SK-N-SH (cell line): Measurements from ENCODE around the gene LRMDA. TPM values are rescaled to one million over a fixed set of nuclear protein-coding genes. Genes with fewer than 3 reads are reported as not detected.

ENCODE experiments used
- CTCF ChIA-PET: fragments of 300-600, 350-600 bp; formaldehyde crosslinking; extraction: SDS; loops from one replicate; lab custom pipeline; 2021; lab: Yijun Ruan, JAX
- POLR2A ChIA-PET: fragments of 350-600 bp; sonication (Branson Sonifier 250); formaldehyde crosslinking; extraction: SDS; loops from one replicate; lab custom pipeline; 2020; ENCODE audit warnings: antibody characterized with exemption, inconsistent platforms; lab: Yijun Ruan, JAX
- DNase-seq: peaks from one replicate; pipeline ENCODE4 v3.0.0; 2012
- H2AFZ ChIP-seq: fragments of 200-600 bp; sonication (generic); 2 replicates; pipeline ENCODE4 v1.8.1; 2016; ENCODE audit warnings: antibody characterized with exemption, mild to moderate bottlenecking, low read depth
- H3F3A ChIP-seq: fragments of 200-600 bp; sonication (generic); replicated peaks from 2 replicates; pipeline ENCODE3; 2016; ENCODE audit warnings: antibody characterized with exemption, mild to moderate bottlenecking; ENCODE audit not compliant: insufficient read depth
- H3K27ac ChIP-seq, 2 experiments: fragments of 200-500 bp in 1 of 2; fragments of 200-600 bp in 1 of 2; sonication (Bioruptor generic) in 1 of 2; sonication (generic), shearing (Covaris generic) in 1 of 2; 2 replicates each; pipeline versions ENCODE4 v1.5.1 to v1.6.1; 2014 to 2016; ENCODE audit warnings: low read depth in 2 of 2, inconsistent platforms in 1 of 2, low read length in 1 of 2, mild to moderate bottlenecking in 1 of 2, mixed read lengths in 1 of 2
- H3K27me3 ChIP-seq: fragments of 200-600 bp; sonication (generic), shearing (Covaris generic); 2 replicates; pipeline ENCODE4 v1.6.1; 2016; ENCODE audit warnings: mixed run types; ENCODE audit not compliant: insufficient read depth
- H3K36me3 ChIP-seq, 2 experiments: fragments of 200-500 bp in 1 of 2; fragments of 200-600 bp in 1 of 2; sonication (Bioruptor generic) in 1 of 2; sonication (generic) in 1 of 2; replicated peaks in 1 of 2; 2 replicates each; pipeline versions ENCODE3 to v1.5.1; 2014 to 2016; ENCODE audit warnings: low read length in 1 of 2, mild to moderate bottlenecking in 1 of 2; ENCODE audit not compliant: insufficient read depth in 2 of 2, control insufficient read depth in 1 of 2
- H3K4me1 ChIP-seq, 2 experiments: fragments of 200-500 bp in 1 of 2; fragments of 200-600 bp in 1 of 2; sonication (Bioruptor generic) in 1 of 2; sonication (generic), shearing (Covaris generic) in 1 of 2; 2 replicates each; pipeline versions ENCODE4 v1.5.1 to v1.6.1; 2014 to 2016; ENCODE audit warnings: low read depth in 1 of 2, low read length in 1 of 2, mixed run types in 1 of 2; ENCODE audit not compliant: insufficient read depth in 2 of 2, control insufficient read depth in 1 of 2
- H3K4me2 ChIP-seq: fragments of 200-600 bp; sonication (generic), shearing (Covaris generic); 2 replicates; pipeline ENCODE4 v1.6.1; 2017; ENCODE audit warnings: mixed run types
- H3K4me3 ChIP-seq, 2 experiments: fragments of 200-500 bp in 1 of 2; fragments of 200-600 bp in 1 of 2; sonication (Bioruptor generic) in 1 of 2; sonication (generic), shearing (Covaris generic) in 1 of 2; 2 replicates each; pipeline versions ENCODE4 v1.5.1 to v1.8.1; 2014 to 2016; ENCODE audit warnings: low read depth in 2 of 2, inconsistent platforms in 1 of 2, low read length in 1 of 2, mild to moderate bottlenecking in 1 of 2, mixed read lengths in 1 of 2, moderate library complexity in 1 of 2
- H3K79me2 ChIP-seq: fragments of 200-600 bp; sonication (generic); 2 replicates; pipeline ENCODE4 v1.8.1; 2017; ENCODE audit warnings: mild to moderate bottlenecking; ENCODE audit not compliant: insufficient read depth
- H3K9ac ChIP-seq: fragments of 200-600 bp; sonication (generic); 2 replicates; pipeline ENCODE4 v1.6.1; 2017; ENCODE audit warnings: mixed run types
- H3K9me2 ChIP-seq: fragments of 200-600 bp; sonication (generic); 2 replicates; pipeline ENCODE4 v1.6.1; 2017; ENCODE audit warnings: mixed run types
- H3K9me3 ChIP-seq: fragments of 200-600 bp; sonication (generic); 2 replicates; pipeline ENCODE4 v1.6.1; 2017; ENCODE audit warnings: mixed run types, mild to moderate bottlenecking, moderate library complexity
- H4K20me1 ChIP-seq: fragments of 200-600 bp; sonication (generic); 2 replicates; pipeline ENCODE4 v1.6.1; 2017; ENCODE audit warnings: mild to moderate bottlenecking, mixed run types; ENCODE audit not compliant: insufficient read depth
- ELF1 ChIP-seq: IDR thresholded peaks from 2 replicates; pipeline ENCODE4 v1.4.0; 2012
- EZH2phosphoT487 ChIP-seq: fragments of 200-600 bp; sonication (generic); IDR thresholded peaks from 2 replicates; pipeline ENCODE4 v1.6.1; 2017; ENCODE audit warnings: low read depth, mixed run types, mild to moderate bottlenecking, antibody characterized with exemption, moderate library complexity, borderline replicate concordance
- FOSL2 ChIP-seq: IDR thresholded peaks from 2 replicates; pipeline ENCODE4 v1.4.0; 2012; ENCODE audit warnings: low read depth, mild to moderate bottlenecking, moderate library complexity, borderline replicate concordance
- FOXJ3 ChIP-seq: sonication (generic); formaldehyde crosslinking; IDR thresholded peaks from 2 replicates; pipeline ENCODE4 v1.5.1; 2020; ENCODE audit warnings: mild to moderate bottlenecking, missing genetic modification reagents
- FOXM1 ChIP-seq: IDR thresholded peaks from 2 replicates; pipeline ENCODE4 v1.4.0; 2012; ENCODE audit warnings: low read depth, mild to moderate bottlenecking
- GABPA ChIP-seq: IDR thresholded peaks from 2 replicates; pipeline ENCODE4 v1.4.0; 2012; ENCODE audit warnings: low read depth, mild to moderate bottlenecking
- MEF2A ChIP-seq: IDR thresholded peaks from 2 replicates; pipeline ENCODE4 v1.4.0; 2012; ENCODE audit warnings: low read depth, borderline replicate concordance
- NRF1 ChIP-seq: IDR thresholded peaks from 2 replicates; pipeline ENCODE4 v1.6.1; 2012; ENCODE audit warnings: low read depth, mild to moderate bottlenecking, low read length
- POLR2AphosphoS5 ChIP-seq: IDR thresholded peaks from 2 replicates; pipeline ENCODE4 v1.6.1; 2012; ENCODE audit warnings: low read depth, low read length
- REST ChIP-seq: IDR thresholded peaks from 2 replicates; pipeline ENCODE4 v1.6.1; 2012; ENCODE audit warnings: mild to moderate bottlenecking, low read depth, low read length, moderate library complexity
- RXRA ChIP-seq: IDR thresholded peaks from 2 replicates; pipeline ENCODE4 v1.4.0; 2012; ENCODE audit warnings: low read depth, mild to moderate bottlenecking, borderline replicate concordance
- SIN3A ChIP-seq: IDR thresholded peaks from 2 replicates; pipeline ENCODE4 v1.6.1; 2012; ENCODE audit warnings: low read depth, mild to moderate bottlenecking, low read length, moderate library complexity, borderline replicate concordance
- TAF1 ChIP-seq: IDR thresholded peaks from 2 replicates; pipeline ENCODE4 v1.6.1; 2012; ENCODE audit warnings: low read depth, mild to moderate bottlenecking, low read length, moderate library complexity, borderline replicate concordance
- TCF12 ChIP-seq: IDR thresholded peaks from 2 replicates; pipeline ENCODE4 v1.4.0; 2012
- TEAD4 ChIP-seq: IDR thresholded peaks from 2 replicates; pipeline ENCODE4 v1.4.0; 2012; ENCODE audit warnings: mild to moderate bottlenecking, borderline replicate concordance; ENCODE audit not compliant: insufficient read depth
- YY1 ChIP-seq: IDR thresholded peaks from 2 replicates; pipeline ENCODE4 v1.4.0; 2012; ENCODE audit warnings: low read depth, mild to moderate bottlenecking
- WGBS: methylation state at CpG from one replicate; pipeline ENCODE4 v1.1.6; 2017; ENCODE audit warnings: low lambda C conversion rate; 5-methylcytosine and 5-hydroxymethylcytosine counted together
- polyA plus RNA-seq, 3 experiments: library from polyadenylated mRNA; depleted of rRNA; stranded (reverse); fragments of >200 nt; gene quantifications; 2 replicates each; pipeline ENCODE4 v1.2.3, GENCODE V29; 2012
- TF ChIP-seq, protein P1 (sequence below): fragments of 150-350 bp; IDR thresholded peaks from 2 replicates; pipeline ENCODE4 v1.6.1; 2016; ENCODE audit warnings: mild to moderate bottlenecking, low read depth, low read length
- TF ChIP-seq, protein P2 (sequence below): IDR thresholded peaks from 2 replicates; pipeline ENCODE4 v1.4.0; 2012; ENCODE audit warnings: low read depth
- TF ChIP-seq, protein P3 (sequence below): fragments of 150-350 bp; IDR thresholded peaks from 2 replicates; pipeline ENCODE4 v1.6.1; 2017; ENCODE audit warnings: antibody characterized with exemption, low read length, low read depth, borderline replicate concordance
- TF ChIP-seq, protein P4 (sequence below): IDR thresholded peaks from 2 replicates; pipeline ENCODE4; 2012

The LRMDA gene
- polyA plus RNA-seq, 1 of the 3 experiments (the other 2 are of a cell fraction): 0.95 TPM

DNA sequence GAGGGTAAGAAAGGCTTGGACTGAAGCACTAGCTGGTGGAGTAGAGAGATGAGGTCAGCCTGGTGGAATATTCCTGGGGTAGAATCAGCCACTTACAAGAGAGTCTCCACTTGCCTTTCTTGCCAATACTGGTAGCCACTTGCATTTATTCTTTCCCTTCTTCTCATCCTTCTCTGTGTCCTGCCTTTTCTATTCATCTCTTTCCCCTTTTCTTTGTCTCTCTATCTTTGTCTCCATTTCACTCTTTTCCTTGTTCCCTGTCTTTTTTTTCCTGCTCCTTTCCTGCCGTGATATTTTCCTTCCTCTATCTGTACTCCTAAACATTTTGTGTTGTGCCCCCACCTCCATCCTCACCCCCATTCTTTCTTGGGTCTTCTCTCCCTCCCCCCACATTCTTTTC, 214.3 kb downstream of the LRMDA start:
- no peak for DNase-seq
- H3K4me2 ChIP-seq: no peak overlapping the region
- no peak overlapping the region for H2AFZ ChIP-seq
- H3K79me2 ChIP-seq: no peaks in the 10 kb centered on the region
- no peak overlapping the region for H3K27ac ChIP-seq
- H3K9me2 ChIP-seq: no peaks in the 10 kb centered on the region
- H3K4me1 ChIP-seq: peaks cover 3 to 13% of the 10 kb centered on the region in 2 experiments; a peak in 2 of 4 replicates
- no peaks in the 10 kb centered on the region for H3F3A ChIP-seq
- no peak overlapping the region for H3K9ac ChIP-seq
- 86% methylated on average over 1 of the region's 1 CpG for WGBS
- H3K4me3 ChIP-seq: no peak overlapping the region
- POLR2A ChIA-PET: interaction anchor here (1.5 kb wide), 1 partner anchor 1325 kb away, joined by 3 read pairs; no protein-coding TSS in a partner anchor
- no peaks in the 10 kb centered on the region for H3K36me3 ChIP-seq
- H4K20me1 ChIP-seq: no peaks in the 10 kb centered on the region
- TF ChIP-seq, protein P1, sequence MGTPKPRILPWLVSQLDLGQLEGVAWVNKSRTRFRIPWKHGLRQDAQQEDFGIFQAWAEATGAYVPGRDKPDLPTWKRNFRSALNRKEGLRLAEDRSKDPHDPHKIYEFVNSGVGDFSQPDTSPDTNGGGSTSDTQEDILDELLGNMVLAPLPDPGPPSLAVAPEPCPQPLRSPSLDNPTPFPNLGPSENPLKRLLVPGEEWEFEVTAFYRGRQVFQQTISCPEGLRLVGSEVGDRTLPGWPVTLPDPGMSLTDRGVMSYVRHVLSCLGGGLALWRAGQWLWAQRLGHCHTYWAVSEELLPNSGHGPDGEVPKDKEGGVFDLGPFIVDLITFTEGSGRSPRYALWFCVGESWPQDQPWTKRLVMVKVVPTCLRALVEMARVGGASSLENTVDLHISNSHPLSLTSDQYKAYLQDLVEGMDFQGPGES: no peak
- TF ChIP-seq TAF1 (no peak), EZH2phosphoT487 (no peak), FOSL2 (no peak), YY1 (no peak), NRF1 (no peak)
- TF ChIP-seq, protein P2, sequence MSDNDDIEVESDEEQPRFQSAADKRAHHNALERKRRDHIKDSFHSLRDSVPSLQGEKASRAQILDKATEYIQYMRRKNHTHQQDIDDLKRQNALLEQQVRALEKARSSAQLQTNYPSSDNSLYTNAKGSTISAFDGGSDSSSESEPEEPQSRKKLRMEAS: no peak
- CTCF ChIA-PET: interaction anchor here (1.4 to 2.1 kb wide), 2 partner anchors 16 to 390 kb away, joined by 5 to 7 read pairs; no protein-coding TSS in a partner anchor
- no peaks in the 10 kb centered on the region for H3K27me3 ChIP-seq
- no peaks in the 10 kb centered on the region for H3K9me3 ChIP-seq

GRCh38 chr10:75646218-75646915, 214.9 kb downstream of the LRMDA start:
- TF ChIP-seq TCF12 (no peak), TEAD4 (no peak), TAF1 (no peak), ELF1 (no peak), POLR2AphosphoS5 (no peak), FOXJ3 (CRISPR knock-in tag) (no peak), FOXM1 (no peak), GABPA (no peak), MEF2A (no peak), SIN3A (no peak), REST (no peak), RXRA (no peak), FOSL2 (no peak)
- TF ChIP-seq, protein P2: no peak
- TF ChIP-seq, protein P3, sequence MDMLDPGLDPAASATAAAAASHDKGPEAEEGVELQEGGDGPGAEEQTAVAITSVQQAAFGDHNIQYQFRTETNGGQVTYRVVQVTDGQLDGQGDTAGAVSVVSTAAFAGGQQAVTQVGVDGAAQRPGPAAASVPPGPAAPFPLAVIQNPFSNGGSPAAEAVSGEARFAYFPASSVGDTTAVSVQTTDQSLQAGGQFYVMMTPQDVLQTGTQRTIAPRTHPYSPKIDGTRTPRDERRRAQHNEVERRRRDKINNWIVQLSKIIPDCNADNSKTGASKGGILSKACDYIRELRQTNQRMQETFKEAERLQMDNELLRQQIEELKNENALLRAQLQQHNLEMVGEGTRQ: no peak
- TF ChIP-seq, protein P4, sequence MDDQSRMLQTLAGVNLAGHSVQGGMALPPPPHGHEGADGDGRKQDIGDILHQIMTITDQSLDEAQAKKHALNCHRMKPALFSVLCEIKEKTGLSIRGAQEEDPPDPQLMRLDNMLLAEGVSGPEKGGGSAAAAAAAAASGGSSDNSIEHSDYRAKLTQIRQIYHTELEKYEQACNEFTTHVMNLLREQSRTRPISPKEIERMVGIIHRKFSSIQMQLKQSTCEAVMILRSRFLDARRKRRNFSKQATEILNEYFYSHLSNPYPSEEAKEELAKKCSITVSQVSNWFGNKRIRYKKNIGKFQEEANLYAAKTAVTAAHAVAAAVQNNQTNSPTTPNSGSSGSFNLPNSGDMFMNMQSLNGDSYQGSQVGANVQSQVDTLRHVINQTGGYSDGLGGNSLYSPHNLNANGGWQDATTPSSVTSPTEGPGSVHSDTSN: no peak
- H3K9me2 ChIP-seq: no peaks in the 10 kb centered on the region
- no peaks in the 10 kb centered on the region for H3K79me2 ChIP-seq
- no peak overlapping the region for H3K27ac ChIP-seq
- H3K9ac ChIP-seq: no peak overlapping the region
- ChIA-PET POLR2A (no interaction called here), CTCF (interaction anchor here (2.1 kb wide), 1 partner anchor 15 kb away, joined by 7 read pairs; no protein-coding TSS in a partner anchor)
- no peak overlapping the region for H3K4me3 ChIP-seq
- no peaks in the 10 kb centered on the region for H4K20me1 ChIP-seq
- H3K4me2 ChIP-seq: no peak overlapping the region
- no peak for DNase-seq
- peaks cover 0 to 13% of the 10 kb centered on the region in 2 experiments; a peak in 2 of 4 replicates for H3K4me1 ChIP-seq
- H2AFZ ChIP-seq: no peak overlapping the region
- WGBS: 90% methylated on average over 19 of the region's 19 CpGs
- H3K9me3 ChIP-seq: no peaks in the 10 kb centered on the region
- no peaks in the 10 kb centered on the region for H3K36me3 ChIP-seq
- H3F3A ChIP-seq: no peaks in the 10 kb centered on the region
- no peaks in the 10 kb centered on the region for H3K27me3 ChIP-seq
